Muscle layer of duodenum (tissue), 2 donors: Measurements from ENCODE around the gene NECTIN2.
"Not testable (repeated sequence)": the region's sequence is repeated elsewhere in the genome, so short reads cannot be mapped to it uniquely, and the experiment has no call there.

Experiments
- H3K27ac ChIP-seq: one replicate; pipeline ENCODE4 v1.7.0; 2013; ENCODE audit warnings: mild to moderate bottlenecking, low read length
- H3K27me3 ChIP-seq: one replicate; pipeline ENCODE4 v1.7.0; 2013; ENCODE audit warnings: low read depth, mild to moderate bottlenecking, control low read depth, low read length
- H3K36me3 ChIP-seq, 2 donors: one replicate each; pipeline ENCODE4 v1.7.0; 2013; ENCODE audit warnings: low read length in 2 of 2, control low read depth in 1 of 2, mild to moderate bottlenecking in 1 of 2; ENCODE audit not compliant: insufficient read depth in 2 of 2, control insufficient read depth in 1 of 2
- H3K4me1 ChIP-seq, 2 donors: one replicate each; pipeline ENCODE4 v1.7.0; 2013; ENCODE audit warnings: low read length in 2 of 2, mild to moderate bottlenecking in 2 of 2, control low read depth in 1 of 2, moderate library complexity in 1 of 2; ENCODE audit not compliant: insufficient read depth in 2 of 2, control insufficient read depth in 1 of 2
- H3K4me3 ChIP-seq, 2 donors: one replicate each; pipeline ENCODE4 v1.7.0; 2013; ENCODE audit warnings: low read length in 2 of 2, low read depth in 1 of 2, mild to moderate bottlenecking in 1 of 2
- H3K9me3 ChIP-seq, 2 donors: one replicate each; pipeline ENCODE4 v1.7.0; 2013; ENCODE audit warnings: low read length in 2 of 2, control low read depth in 1 of 2, mild to moderate bottlenecking in 1 of 2; ENCODE audit not compliant: control insufficient read depth in 1 of 2
- donor health status: healthy.

Gene NECTIN2

GRCh38 chr19:44904426-44904994 is 58.4 kb downstream of the NECTIN2 start:
- Histone ChIP-seq H3K27me3 (peaks cover 20% of the 10 kb centered on the region), H3K36me3 (peaks cover 14 to 34% of the 10 kb centered on the region in 2 donors), H3K4me1 (peaks cover 0 to 17% of the 10 kb centered on the region in 2 donors), H3K4me3 (no peak overlapping the region), H3K9me3 (no peaks in the 10 kb centered on the region), H3K27ac (no peak overlapping the region)

GRCh38 chr19:44905437-44906160 is 59.5 kb downstream of the NECTIN2 start, which contains the start of gene APOE:
Gene APOE (plus strand): TSS chr19:44905796. CDS start chr19:44906625, 829 bp downstream.
- Histone ChIP-seq H3K36me3 (peaks cover 5 to 25% of the 10 kb centered on the region in 2 donors), H3K4me3 (peak within 1 kb of the TSS in 1 of 2 donors; percentile 26), H3K9me3 (no peaks in the 10 kb centered on the region), H3K4me1 (peaks cover 0 to 17% of the 10 kb centered on the region in 2 donors), H3K27me3 (peaks cover 20% of the 10 kb centered on the region), H3K27ac (no peak within 1 kb of the TSS)

GRCh38 chr19:44907613-44908012 is 61.5 kb downstream of the NECTIN2 start:
- Histone ChIP-seq H3K27me3 (peaks cover 20% of the 10 kb centered on the region), H3K4me3 (no peak overlapping the region), H3K36me3 (peaks cover 2 to 7% of the 10 kb centered on the region in 2 donors), H3K27ac (no peak overlapping the region), H3K4me1 (peaks cover 0 to 27% of the 10 kb centered on the region in 2 donors), H3K9me3 (no peaks in the 10 kb centered on the region)

- H3K4me3 ChIP-seq, result no peak overlapping the region
- H3K4me1 ChIP-seq, result peaks cover 0 to 27% of the 10 kb centered on the region in 2 donors
- H3K9me3 ChIP-seq, result no peaks in the 10 kb centered on the region
- H3K36me3 ChIP-seq, result peaks cover 0 to 2% of the 10 kb centered on the region in 2 donors
- no peak overlapping the region for H3K27ac ChIP-seq
- peaks cover 20% of the 10 kb centered on the region for H3K27me3 ChIP-seq
These were observed 62.2 kb downstream of the NECTIN2 start for GRCh38 chr19:44908074-44908835.

- Histone ChIP-seq H3K4me3 (no peak overlapping the region), H3K27ac (no peak overlapping the region), H3K27me3 (peaks cover 20% of the 10 kb centered on the region), H3K4me1 (peaks cover 0 to 24% of the 10 kb centered on the region in 2 donors), H3K9me3 (no peaks in the 10 kb centered on the region), H3K36me3 (no peaks in the 10 kb centered on the region)
These were observed 62.8 kb downstream of the NECTIN2 start for GRCh38 chr19:44908836-44909261.

- peaks cover 0 to 28% of the 10 kb centered on the region in 2 donors for H3K4me1 ChIP-seq
- no peaks in the 10 kb centered on the region for H3K9me3 ChIP-seq
- no peak overlapping the region for H3K4me3 ChIP-seq
- H3K27me3 ChIP-seq, result peaks cover 18% of the 10 kb centered on the region
- no peak overlapping the region for H3K27ac ChIP-seq
- H3K36me3 ChIP-seq, result no peaks in the 10 kb centered on the region
These were observed 63.7 kb downstream of the NECTIN2 start for GRCh38 chr19:44909775-44910174.

- not testable (repeated sequence) for H3K27me3 ChIP-seq, H3K9me3 ChIP-seq, H3K36me3 ChIP-seq, H3K4me3 ChIP-seq, H3K27ac ChIP-seq
- H3K4me1 ChIP-seq, result peaks cover 0 to 16% of the 10 kb centered on the region in 2 donors
These were observed 65.8 kb downstream of the NECTIN2 start for GRCh38 chr19:44911896-44912295.

- Histone ChIP-seq H3K9me3 (no peaks in the 10 kb centered on the region), H3K27me3 (no peaks in the 10 kb centered on the region), H3K4me3 (no peak overlapping the region), H3K4me1 (peaks cover 0 to 16% of the 10 kb centered on the region in 2 donors), H3K27ac (no peak overlapping the region), H3K36me3 (no peaks in the 10 kb centered on the region)
These were observed 66.8 kb downstream of the NECTIN2 start for GRCh38 chr19:44912854-44913253.

- H3K9me3 ChIP-seq, H3K27me3 ChIP-seq, H3K36me3 ChIP-seq, H3K27ac ChIP-seq: not testable (repeated sequence)
- Histone ChIP-seq H3K4me3 (peak overlapping the region in 1 of 2 donors; percentile 42), H3K4me1 (peaks cover 0 to 16% of the 10 kb centered on the region in 2 donors)
These were observed 67.7 kb downstream of the NECTIN2 start for GRCh38 chr19:44913512-44914432.

- H3K36me3 ChIP-seq, H3K9me3 ChIP-seq, H3K27me3 ChIP-seq, H3K27ac ChIP-seq: not testable (repeated sequence)
- peaks cover 0 to 16% of the 10 kb centered on the region in 2 donors for H3K4me1 ChIP-seq
- peak within 1 kb of the TSS; percentile 60 to 61 for H3K4me3 ChIP-seq
These were observed 68.5 kb downstream of the NECTIN2 start, which contains the start of gene APOC1 for GRCh38 chr19:44914433-44915206. Gene APOC1 (plus strand): TSS chr19:44914608. CDS start chr19:44914892, 284 bp downstream.
